ENCODE measurements around the gene MED27. TPM values are rescaled to one million over a fixed set of nuclear protein-coding genes. Genes with fewer than 3 reads are reported as not detected.

MED27 gene
- total RNA-seq, 3 donors from 2014 or later, result 13.0 to 16.3 (median 14.4) TPM

DNA sequence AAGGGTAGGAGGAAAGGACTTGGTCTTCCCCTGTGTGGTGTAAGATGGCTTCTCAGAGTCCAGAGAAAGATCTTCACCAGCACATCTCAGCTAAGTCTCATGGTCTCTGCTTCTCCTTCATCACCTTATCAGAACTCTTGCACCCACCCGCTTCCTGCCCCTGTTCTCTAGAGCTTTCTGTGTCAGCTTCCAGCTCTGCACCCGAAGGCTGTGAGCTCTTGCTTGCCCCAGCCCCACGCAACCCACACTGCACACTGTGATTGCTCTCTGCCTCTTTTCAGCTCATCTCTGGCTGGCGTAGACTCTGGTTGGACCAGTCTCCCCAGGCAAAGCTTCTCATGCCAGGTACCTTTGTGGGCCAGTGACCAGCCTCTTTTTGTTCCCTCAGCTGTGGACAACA, 246.6 kb downstream of the MED27 start:
- Histone ChIP-seq H3K4me3 (no peak overlapping the region), H3K9me3 (no peaks in the 10 kb centered on the region), H3K36me3 (ENCODE audit: low read depth) (no peaks in the 10 kb centered on the region), H3K4me1 (ENCODE audit: low read depth) (no peaks in the 10 kb centered on the region)
- DNase-seq (peak in 1 of 3 donors; percentile 13), ATAC-seq (no peak)
- TF ChIP-seq, protein P1, sequence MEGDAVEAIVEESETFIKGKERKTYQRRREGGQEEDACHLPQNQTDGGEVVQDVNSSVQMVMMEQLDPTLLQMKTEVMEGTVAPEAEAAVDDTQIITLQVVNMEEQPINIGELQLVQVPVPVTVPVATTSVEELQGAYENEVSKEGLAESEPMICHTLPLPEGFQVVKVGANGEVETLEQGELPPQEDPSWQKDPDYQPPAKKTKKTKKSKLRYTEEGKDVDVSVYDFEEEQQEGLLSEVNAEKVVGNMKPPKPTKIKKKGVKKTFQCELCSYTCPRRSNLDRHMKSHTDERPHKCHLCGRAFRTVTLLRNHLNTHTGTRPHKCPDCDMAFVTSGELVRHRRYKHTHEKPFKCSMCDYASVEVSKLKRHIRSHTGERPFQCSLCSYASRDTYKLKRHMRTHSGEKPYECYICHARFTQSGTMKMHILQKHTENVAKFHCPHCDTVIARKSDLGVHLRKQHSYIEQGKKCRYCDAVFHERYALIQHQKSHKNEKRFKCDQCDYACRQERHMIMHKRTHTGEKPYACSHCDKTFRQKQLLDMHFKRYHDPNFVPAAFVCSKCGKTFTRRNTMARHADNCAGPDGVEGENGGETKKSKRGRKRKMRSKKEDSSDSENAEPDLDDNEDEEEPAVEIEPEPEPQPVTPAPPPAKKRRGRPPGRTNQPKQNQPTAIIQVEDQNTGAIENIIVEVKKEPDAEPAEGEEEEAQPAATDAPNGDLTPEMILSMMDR (IDR thresholded peaks at IDR 0.05), result no peak
- intact Hi-C loops (cut with DNase I, micrococcal nuclease), result no loop called here

DNA sequence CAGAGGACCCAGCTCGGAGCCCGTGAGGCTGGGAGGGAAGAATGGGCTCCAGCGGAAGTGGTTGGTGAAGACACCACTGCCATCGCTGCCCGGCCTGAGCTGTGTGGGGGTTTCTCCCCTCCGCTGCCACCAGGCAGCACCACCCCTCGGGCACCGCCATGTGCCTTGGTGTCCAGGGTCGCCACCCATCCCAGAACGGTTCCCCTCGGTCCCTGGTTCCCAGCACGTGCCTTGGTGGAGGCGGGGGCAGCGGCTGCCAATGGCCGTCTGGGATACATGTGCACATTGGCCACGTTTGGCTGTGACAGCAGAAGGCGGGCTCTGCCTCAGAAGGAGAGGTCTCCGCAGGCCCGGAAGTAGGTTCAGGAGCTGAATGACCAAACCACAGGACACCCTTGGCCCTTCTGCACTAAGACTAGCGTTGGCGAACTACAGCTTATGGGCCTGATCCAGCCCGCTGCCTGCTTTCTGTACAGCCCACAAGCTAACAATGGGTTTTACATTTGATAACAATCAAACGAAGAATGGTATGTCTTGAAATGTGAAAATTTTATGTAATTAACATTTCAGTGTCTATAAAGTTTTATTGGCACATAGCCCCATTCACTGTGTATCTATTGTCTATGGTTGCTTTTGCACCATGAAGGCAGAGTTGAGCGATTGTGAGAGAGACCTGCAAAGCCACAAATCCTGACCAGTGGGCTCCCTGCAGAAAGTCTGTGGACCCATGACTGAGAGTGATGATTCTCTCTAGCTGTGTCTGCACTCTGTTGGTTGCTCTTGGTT, 248.1 kb downstream of the MED27 start:
- ATAC-seq, result no peak
- DNase-seq, result peak in 1 of 3 donors; percentile 25
- intact Hi-C loops (cut with DNase I, micrococcal nuclease), result no loop called here
- H3K4me3 ChIP-seq, result no peak overlapping the region
- H3K36me3 ChIP-seq (ENCODE audit: low read depth), result no peaks in the 10 kb centered on the region
- TF ChIP-seq, protein P1 (IDR thresholded peaks at IDR 0.05), result no peak
- H3K4me1 ChIP-seq (ENCODE audit: low read depth), result no peaks in the 10 kb centered on the region
- no peaks in the 10 kb centered on the region for H3K9me3 ChIP-seq

DNA sequence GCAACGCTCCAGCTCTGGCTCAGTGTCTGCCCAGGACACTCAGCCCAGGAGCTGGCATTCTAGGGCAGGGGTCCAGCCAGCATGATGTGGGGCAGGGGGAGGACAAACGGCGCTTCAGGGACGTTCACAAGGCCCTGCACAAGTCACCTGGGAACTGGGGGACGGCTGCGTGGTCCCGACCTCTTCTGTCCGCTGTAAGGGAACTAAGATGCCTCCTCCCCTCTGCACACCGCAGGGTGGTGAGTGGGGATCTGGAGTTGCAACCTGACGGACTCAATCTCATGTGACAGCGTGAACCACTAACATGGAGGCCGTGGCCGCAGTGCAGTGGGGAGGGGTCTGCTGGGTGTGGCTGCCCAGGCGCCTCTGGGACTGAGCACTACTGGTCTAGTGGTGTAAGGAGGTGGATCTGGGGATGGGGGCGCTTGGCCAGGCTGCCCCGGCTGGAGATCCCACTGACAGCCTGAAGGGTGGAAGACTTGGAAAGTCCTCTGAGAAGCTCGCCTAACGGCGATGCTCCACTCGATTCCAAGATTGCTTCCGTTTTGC, 251.8 kb downstream of the MED27 start:
- DNase-seq (peak in 1 of 3 donors; percentile 38), ATAC-seq (no peak)
- intact Hi-C loops (cut with DNase I, micrococcal nuclease), result no loop called here

DNA sequence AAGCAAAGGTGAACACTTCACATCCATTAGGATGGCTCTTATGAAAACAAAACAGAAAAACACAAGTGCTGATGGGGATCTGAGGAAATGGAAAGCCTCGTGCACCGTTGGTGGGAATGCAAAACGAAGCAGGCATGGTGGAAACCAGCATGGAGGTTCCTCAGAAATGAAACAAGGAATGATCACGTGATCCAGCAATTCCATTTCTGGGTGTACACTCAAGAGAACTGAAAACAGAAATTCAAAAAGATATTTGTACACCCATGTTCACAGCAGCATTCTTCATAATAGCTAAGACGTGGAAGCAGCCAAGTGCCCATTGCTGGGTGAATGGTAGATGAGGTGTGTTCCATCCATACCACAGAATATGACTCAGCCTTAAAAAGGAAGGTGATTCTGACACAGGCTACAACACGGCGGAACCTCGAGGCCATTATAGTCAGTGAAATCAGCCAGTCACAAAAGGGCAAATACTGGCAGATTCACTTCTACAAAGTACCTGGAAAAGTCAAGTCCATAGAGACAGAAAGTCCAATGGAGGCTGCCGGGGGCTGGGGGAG, 252.6 kb downstream of the MED27 start:
- DNase-seq (no peak), ATAC-seq (no peak)
- Histone ChIP-seq H3K4me1 (ENCODE audit: low read depth) (no peaks in the 10 kb centered on the region), H3K9me3 (no peaks in the 10 kb centered on the region), H3K36me3 (ENCODE audit: low read depth) (no peaks in the 10 kb centered on the region), H3K4me3 (no peak overlapping the region)
- intact Hi-C loops (cut with DNase I, micrococcal nuclease), result no loop called here
- TF ChIP-seq, protein P1 (IDR thresholded peaks at IDR 0.05), result no peak

More for the DNA sequence above, 251.8 kb downstream of the MED27 start:
- no peaks in the 10 kb centered on the region for H3K36me3 ChIP-seq (ENCODE audit: low read depth)
- no peaks in the 10 kb centered on the region for H3K9me3 ChIP-seq
- TF ChIP-seq, protein P1 (IDR thresholded peaks at IDR 0.05), result no peak
- H3K4me3 ChIP-seq, result no peak overlapping the region
- no peaks in the 10 kb centered on the region for H3K4me1 ChIP-seq (ENCODE audit: low read depth)

DNA sequence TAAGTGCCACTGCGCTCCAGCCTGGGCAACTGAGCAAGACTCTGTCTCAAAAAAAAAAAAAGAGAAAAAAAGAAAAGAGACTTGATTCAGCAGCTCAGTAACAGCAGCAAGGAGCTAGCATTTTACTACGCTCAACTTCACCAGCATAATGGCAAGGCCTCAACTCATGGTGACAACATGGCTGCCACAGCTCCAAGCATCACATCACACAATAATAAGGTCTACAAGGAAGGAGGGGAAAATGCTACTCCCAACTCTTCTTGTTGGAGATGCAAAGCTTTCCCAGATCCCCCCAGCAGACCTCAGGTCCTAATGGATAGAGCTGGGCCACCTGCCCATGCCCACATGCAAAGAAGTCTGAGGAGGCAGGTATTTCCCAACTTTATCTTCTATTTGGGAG, 253.6 kb downstream of the MED27 start:
- no peaks in the 10 kb centered on the region for H3K4me1 ChIP-seq (ENCODE audit: low read depth)
- no peaks in the 10 kb centered on the region for H3K9me3 ChIP-seq
- no peak for DNase-seq
- ATAC-seq, result no peak
- no peak overlapping the region for H3K4me3 ChIP-seq
- intact Hi-C loops (cut with DNase I, micrococcal nuclease), result no loop called here
- TF ChIP-seq, protein P1 (IDR thresholded peaks at IDR 0.05), result no peak
- no peaks in the 10 kb centered on the region for H3K36me3 ChIP-seq (ENCODE audit: low read depth)

Data from mucosa of descending colon (tissue), 3 donors.